Umbilical cord (tissue), 2 donors: ENCODE measurements around the gene HHATL. TPM values are rescaled to one million over a fixed set of nuclear protein-coding genes. Genes with fewer than 3 reads are reported as not detected.

Source experiments
- DNase-seq: peaks from one replicate; pipeline ENCODE4 v3.0.0-alpha.2; 2015; ENCODE audit warnings: low spot score
- total RNA-seq: library from RNA; depleted of rRNA; stranded (reverse); fragments of >200 nt; gene quantifications from one replicate; pipeline ENCODE4 v1.2.3, GENCODE V29; 2014; ENCODE audit warnings: low replicate concordance; ENCODE audit not compliant: insufficient read depth

Gene HHATL
- total RNA-seq, 1 donor from 2014 or later, result not detected

GRCh38 chr3:42698216-42698910, 4.2 kb downstream of the HHATL start:
- no peak for DNase-seq

GRCh38 chr3:42697289-42698051, 5.1 kb downstream of the HHATL start:
- DNase-seq, result no peak

DNA sequence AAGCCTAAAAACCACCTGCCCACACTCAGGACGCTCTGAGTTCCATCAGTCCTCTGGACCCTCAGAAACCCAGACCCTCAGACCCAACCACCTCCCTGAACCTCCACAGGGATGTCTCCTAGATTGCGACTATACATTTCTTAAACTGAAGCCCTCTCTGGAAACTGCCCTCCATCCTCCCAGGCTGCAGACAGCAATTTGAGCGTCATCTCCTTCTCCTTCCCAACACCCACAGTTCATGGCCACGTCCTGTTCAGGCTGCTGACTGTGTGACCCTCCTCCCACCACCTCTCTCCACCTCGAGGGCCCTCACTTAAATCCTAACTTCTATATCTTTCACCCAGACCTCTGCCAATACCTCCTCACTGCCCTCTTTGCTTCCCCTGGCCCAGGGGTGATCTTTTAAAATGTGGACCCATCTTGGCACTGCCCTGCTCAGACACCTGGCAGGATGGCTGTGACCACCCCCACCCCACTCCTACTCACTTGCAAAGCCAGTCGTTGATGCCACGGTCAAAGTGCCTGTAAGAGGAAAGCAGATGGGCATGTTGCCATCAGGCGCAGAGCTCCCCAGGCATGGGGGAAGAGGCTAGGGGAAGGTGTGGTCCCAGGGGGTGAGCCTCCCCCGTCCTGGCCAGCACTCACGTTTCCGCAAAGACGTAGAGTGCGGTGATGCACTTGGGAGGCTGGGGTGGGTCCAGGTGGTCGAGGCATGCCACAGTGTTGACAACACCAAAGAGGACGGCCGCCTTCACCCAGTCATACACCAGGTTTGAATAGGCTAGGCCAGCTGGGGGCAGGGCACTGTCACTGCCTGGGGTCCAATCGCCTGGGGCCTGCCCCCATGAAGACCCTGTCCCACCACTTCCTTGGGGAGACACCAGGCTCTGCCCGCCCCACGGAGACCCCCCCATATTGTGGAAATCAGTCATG, 6.0 kb downstream of the HHATL start:
- no peak for DNase-seq

- no peak for DNase-seq
Observed at GRCh38 chr3:42694366-42694765, 8.2 kb downstream of the HHATL start.

GRCh38 chr3:42693530-42693930, 9.1 kb downstream of the HHATL start:
- no peak for DNase-seq

DNA sequence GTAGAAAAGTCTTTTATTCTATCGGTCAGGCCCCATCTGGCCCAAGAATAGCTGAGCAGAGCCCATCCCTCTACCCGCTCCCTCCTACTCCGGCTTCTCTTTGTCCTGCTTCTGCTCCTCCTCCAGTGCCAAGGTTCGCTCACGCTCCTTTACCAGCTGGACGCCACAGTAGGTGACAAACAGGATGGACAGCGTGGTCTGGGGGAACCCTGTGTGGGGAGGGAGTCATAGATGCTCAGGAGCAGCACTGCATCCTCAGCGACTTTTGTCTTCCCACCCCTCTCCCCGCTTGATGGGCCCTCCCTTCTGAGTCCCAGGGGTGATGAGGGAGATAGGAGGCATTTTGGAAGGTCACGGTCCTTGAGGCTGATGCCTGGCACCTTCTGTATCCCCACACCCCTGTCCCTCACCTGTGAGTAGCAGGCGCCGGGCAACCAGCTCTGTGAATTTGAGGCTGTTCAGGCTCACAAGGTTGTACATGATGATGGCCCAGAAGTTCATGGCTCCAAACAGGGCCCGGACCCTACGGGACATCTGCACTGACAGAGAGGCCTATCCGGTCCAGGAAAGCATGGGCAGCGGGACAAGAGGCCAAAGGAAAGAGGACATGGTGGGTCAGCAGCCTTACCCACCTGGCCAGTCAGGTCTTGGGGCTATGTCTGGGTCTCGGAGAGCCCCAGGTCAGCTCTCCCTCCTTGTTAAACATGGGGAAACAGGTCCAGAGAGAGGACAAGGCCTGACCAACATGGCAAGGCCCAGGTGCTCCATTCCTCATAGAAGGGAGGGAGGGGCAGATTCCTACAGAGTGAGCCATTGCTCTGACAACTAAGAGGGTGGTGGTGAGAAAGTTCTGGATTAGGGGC, 9.7 kb downstream of the HHATL start:
- DNase-seq, result no peak

DNA sequence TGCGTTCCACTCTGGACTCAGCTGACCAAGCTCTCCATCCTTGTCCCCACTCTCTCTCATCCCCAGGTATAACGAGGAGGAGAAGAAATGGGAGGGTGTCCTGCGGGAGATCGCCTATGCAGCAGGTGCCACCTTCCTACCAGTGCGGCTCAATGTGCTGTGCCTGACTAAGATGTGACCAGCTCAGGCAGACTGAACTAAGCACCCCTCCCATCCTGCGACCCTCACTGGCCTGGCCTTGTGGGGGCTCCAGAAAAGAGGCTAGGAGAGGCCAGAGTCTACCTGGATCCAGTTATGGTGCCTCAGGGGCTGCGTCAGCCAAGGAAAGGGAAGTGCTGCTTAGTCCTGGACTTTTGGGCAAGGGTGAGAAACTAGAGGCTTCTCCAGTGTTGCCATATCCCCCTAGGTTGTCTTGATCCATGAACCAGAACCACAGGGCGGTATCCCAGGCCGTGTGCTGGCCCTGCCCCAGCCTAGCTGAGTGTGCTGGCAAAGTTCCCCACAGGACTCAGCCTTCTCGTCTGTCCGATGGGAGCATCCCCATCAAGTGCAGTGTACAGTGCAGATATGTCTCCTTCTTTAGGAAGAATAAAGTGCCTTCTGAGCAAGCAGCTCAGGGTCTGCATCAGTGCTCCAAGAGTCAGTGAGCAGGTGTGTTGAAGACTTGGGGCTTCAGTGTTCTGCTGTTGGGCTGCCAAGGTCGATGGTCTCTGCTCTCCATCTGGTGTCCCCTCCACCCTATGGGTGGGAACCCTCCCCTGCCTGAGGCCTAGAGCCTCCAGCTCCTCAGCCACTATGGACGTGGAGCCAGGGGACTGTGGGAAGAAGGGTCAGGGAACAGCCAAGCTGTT, 10.6 kb downstream of the HHATL start:
- no peak for DNase-seq

DNA sequence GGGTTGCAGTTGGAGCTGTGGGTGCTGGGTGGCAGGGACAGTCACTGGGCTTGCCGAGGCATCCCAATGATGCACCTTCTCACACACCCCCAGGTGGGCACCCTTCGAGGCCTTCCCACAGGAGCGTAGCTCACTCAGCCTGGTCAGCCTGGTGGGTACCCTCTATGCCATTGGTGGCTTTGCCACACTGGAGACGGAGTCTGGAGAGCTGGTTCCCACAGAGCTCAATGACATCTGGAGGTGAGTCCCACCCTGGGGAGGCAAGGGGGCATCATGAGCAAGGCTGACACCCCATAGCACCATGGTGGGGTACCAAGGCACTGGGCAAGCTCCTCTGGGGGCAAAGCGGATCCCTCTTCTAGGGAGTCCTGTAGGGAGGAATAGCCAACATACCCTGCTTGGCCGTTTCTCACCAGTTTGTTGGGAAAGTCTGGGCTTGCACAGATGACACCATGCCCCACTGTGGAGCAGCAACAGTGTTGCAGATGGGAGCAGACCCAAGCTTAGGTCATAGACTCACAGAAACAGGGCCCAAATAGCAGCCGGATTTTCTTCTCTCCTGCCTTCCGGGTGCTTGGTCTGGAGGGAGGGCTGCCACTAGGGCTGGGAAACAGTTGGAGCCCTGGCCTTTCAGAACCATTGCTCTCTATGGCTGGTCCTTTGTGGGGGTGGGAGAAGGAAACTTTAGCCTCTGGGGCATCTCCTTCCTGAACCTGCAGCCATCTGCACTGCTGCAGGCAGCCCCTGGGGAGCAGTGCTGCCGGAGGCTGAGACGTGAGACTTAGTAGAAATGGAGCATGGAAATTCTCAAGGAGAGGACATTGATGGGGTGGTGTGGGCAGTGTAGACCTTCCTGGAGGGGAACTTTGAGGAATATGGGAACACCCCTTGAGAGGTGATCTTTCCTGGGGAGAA, 11.6 kb downstream of the HHATL start:
- DNase-seq, result no peak

DNA sequence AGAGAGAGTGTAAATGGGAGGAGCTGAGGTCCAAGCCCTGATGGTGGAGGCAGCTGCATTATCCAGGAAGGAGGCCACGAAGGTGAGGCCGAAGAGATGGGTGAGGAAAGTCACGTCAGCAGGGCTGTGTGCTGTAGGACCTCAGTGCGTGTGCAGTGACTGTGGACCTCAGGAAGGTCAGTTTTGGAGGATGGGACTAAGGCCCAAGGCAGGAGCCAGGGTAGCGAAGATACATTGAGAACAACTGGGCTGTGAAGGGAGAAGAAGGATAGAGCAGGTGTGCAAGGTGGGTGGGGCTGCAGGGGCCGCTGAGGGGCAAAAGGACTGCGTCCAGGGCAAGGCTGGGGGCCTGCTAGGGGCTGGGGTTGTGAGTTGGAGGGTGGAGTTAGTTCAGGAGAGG, 12.4 kb downstream of the HHATL start:
- no peak for DNase-seq

DNA sequence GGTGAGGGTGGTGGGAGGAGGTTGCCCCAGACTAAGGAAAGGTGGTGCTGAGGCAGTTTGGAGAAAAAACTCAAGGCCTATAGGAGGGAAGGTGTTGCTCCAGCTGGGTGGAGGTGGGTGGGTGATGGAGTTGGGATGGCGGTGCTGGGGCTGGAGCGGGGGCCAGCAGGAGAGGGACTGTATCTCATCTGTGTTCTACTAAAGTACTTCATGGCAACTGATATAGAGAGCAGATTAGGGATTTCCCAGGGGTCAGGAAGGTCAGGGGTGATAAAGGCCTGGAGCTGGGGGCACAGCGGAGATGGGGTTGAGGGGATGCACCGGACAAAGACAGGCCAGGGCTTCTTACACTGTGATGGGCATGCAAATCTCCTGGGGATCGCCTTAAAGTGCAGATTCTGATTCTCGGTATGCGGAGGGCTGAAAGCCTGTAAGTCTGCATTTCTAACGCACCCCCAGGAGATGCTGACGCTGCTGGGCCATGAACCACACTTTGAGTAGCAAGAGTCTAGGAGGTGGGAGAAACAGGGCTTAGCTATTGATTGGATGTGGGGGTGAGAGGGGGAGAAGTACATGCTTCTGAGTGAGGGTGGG, 13.1 kb downstream of the HHATL start:
- no peak for DNase-seq

DNA sequence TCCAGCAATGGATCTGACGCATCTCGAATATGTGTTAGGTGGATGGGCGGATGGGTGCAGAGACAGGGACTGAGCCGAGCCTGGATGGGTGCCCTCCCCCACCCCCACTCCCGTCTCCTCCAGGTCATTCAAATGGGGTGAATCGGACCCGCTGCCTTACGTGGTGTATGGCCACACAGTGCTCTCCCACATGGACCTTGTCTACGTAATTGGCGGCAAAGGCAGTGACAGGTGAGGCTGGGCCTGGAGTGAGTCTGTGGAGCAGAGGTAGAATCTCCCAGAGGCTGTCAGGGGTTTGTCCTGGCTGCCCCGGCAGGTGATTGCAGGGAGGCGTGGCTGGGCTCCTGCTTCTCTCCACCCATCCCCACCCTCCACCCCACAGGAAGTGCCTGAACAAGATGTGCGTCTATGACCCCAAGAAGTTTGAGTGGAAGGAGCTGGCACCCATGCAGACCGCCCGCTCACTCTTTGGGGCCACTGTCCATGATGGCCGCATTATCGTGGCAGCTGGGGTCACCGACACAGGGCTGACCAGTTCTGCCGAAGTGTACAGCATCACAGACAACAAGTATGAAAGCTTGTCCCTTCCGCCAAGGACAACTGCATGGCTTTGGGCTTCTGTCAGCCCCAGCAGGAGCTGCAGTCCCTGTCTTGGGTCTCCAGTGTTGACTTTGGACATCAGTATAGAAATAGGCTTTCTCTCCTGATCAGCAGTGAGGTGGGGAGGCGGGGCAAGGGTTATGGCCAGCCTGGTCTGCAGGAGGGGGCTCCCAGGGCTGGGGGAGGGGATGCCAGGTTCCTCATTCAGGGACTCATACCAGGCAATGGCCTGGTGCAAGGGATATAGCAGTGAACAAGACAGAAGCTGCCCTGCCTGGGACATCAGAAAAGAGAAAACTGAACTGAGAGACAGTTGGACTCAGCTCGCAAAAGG, 13.8 kb downstream of the HHATL start:
- no peak for DNase-seq

- no peak for DNase-seq
Observed at GRCh38 chr3:42688016-42688415, 14.6 kb downstream of the HHATL start.

DNA sequence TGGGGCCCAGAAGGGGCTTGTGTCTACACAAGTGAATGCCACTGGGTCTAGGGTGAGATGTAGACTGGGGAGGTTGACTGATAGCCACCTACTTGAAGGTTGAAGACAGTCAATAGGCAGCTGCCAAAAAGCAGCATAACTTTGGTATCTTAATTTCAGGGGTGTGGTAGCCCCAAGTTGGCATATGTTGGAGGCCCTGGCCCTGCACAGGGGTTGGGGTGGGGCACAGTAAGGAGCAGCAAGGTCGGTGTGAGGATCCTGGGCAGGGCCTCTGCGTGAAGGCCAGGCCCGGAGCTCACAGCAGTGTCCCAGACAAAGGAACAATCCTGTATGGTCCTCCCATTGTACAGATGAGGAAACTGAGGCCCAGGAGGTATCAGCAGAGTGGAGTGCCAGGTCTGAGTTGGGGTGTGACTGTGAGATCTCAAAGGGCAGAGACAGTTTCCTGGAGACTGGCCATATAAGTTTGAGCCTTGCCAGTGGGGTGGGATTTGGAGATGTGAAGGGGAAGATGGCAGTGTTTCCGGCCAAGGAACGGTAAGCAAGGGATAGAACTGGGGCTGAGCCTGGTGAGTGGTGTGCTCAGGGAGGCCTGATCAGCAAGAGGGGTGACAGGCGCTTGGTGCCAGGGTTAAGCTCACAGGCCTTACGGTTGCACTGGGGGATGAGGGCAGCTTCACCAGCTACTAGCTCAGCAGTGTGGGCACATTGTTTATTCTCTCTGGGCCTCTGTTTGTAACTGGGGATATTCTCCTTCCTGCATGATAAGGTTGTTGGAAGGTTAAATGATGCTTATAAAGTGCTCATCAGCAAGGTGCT, 15.6 kb downstream of the HHATL start:
- no peak for DNase-seq

GRCh38 chr3:42685891-42686820, 16.4 kb downstream of the HHATL start:
- no peak for DNase-seq

- DNase-seq, result no peak
Observed at GRCh38 chr3:42685363-42685881, 17.2 kb downstream of the HHATL start, which contains the start of gene KLHL40. KLHL40 (plus strand) TSS chr3:42685537; CDS start chr3:42685619, 82 bp downstream.
